Left lung (tissue), 10 donors: ENCODE data around the gene EPHA2. TPM values are rescaled to one million over a fixed set of nuclear protein-coding genes. Genes with fewer than 3 reads are reported as not detected.

Experiments
- ATAC-seq: fragments of 200-7000 bp; cut with Tn5 transposase; one replicate; pipeline ENCODE4 v1.9.1; 2020; ENCODE audit warnings: moderate library complexity
- DNase-seq, 4 donors: peaks; one replicate each; pipeline ENCODE4 v3.0.0-alpha.2; 2013 to 2020
- H3K27ac ChIP-seq, 2 donors: fragments of 200-600 bp; sonication (generic) in 1 of 2; one replicate each; pipeline versions ENCODE4 v1.5.0 to v1.8.0; 2020 to 2021
- H3K27me3 ChIP-seq, 2 donors: fragments of 200-600 bp; sonication (generic) in 1 of 2; one replicate each; pipeline versions ENCODE4 v1.5.0 to v1.8.0; 2020 to 2021
- H3K36me3 ChIP-seq, 2 donors: fragments of 200-600 bp; sonication (generic) in 1 of 2; one replicate each; pipeline versions ENCODE4 v1.5.0 to v1.8.0; 2020 to 2021
- H3K4me1 ChIP-seq, 2 donors: fragments of 200-600 bp; one replicate each; pipeline ENCODE4 v1.8.0; 2021
- H3K4me3 ChIP-seq, 2 donors: fragments of 200-600 bp; sonication (generic) in 1 of 2; one replicate each; pipeline versions ENCODE4 v1.5.0 to v1.8.0; 2020 to 2021; ENCODE audit warnings: mild to moderate bottlenecking in 1 of 2
- H3K9me3 ChIP-seq, 2 donors: fragments of 200-600 bp; sonication (generic) in 1 of 2; one replicate each; pipeline versions ENCODE4 v1.5.0 to v1.8.0; 2020 to 2021
- intact Hi-C, 2 donors: fragments of 100-400 bp; cut with DNase I; formaldehyde crosslinking; loops; one replicate each; pipeline versions ENCODE4 v1.11.2 to v1.14.2; 2022
- polyA plus RNA-seq, 6 donors: library from polyadenylated mRNA; unstranded; fragments of 120-200 nt; gene quantifications; one replicate each; pipeline ENCODE4 v1.2.1, GENCODE V29; 2013; ENCODE audit not compliant: insufficient read length in 6 of 6
- total RNA-seq, 2 donors: library from RNA; stranded (reverse); fragmentation: NEBNext Ultra II Directional; extraction: Animal tissue kit (Norgen Biotek cat#: 25700); gene quantifications; one replicate each; pipeline ENCODE4 v1.2.1, GENCODE V29; 2021
- TF ChIP-seq, protein P1 (sequence below), 2 donors: fragments of 200-600 bp; sonication (generic) in 1 of 2; IDR thresholded peaks; one replicate each; pipeline versions ENCODE4 v1.5.0 to v1.8.0; 2021; ENCODE audit warnings: antibody characterized with exemption in 2 of 2
- donor health status: DM: no; HTN: yes; CAD: no.
- donor health status: DM: no; HTN: no; CAD: no.

The EPHA2 gene
- total and polyA plus RNA-seq, 8 donors = 12.6 to 62.6 (median 33.9) TPM

DNA sequence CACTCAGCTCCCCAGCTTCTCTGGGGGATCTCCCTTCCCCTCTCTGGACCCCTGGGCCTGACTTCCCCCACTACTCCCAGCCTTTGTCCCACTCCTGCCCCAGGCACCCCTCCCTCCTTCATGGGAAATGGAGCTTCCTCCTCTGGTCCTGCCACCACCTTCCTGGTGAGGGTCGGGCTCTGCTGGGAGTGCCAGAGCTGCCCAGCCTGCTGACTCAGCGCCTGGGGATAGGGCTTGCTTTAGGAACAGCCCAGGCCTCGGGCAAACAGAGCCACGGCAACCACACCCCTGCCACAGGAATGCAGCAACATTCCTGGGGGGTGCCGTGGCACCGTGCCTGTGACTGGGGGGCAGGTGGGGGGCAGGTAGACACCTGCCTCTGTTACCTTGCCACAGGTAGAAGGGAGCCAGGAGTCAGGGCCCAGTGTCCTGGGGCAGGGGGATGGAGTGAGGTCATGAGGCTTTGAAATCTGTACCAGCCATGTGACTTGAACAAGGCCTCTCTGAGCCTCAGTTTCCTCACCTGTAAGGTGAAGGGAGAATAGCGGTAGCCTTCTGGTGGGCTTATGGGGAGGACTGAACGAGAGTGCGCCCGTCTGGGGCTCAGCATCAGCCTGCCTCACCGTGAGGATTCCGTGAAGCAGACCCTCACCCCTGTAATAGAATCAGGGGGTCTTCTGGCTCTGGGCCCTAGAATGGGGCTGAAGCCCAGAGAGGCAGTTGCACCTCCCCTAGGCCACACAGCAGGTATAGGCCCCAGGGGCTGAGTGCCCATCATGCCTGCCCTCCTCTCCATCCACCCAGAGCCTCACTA lies 17.8 kb upstream of the EPHA2 start:
- Histone ChIP-seq H3K27ac (peak overlapping the region; percentile 55 to 56), H3K4me1 (peaks cover 26 to 46% of the 10 kb centered on the region in 2 donors)

DNA sequence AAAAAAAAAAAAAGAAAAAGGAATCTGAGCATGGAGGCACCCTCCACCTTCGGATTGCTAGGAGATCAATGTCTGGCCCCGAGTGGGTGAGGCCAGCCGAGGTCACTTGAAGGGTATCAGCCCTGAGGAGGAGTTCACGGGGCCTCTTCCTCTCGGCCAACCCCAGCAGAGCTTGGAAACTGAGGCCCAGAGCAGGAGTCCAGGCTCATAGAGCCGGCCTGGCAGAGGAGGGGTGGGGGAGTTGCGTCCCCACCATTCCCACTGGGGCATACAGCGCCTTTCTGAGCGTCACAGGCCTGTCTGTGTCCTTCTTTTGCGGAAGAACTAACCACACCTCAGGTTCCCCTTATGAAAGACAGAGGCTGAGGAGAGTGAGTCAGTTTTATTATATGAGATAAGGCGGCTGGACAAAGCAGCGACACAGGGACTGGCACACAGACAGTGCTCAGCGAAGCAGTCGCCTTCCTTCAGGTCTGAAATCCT lies 17.1 kb upstream of the EPHA2 start:
- Histone ChIP-seq H3K4me1 (peaks cover 25 to 51% of the 10 kb centered on the region in 2 donors), H3K27ac (peak overlapping the region; percentile 55 to 56), H3K9me3 (no peaks in the 10 kb centered on the region), H3K27me3 (peaks cover 0 to 22% of the 10 kb centered on the region in 2 donors), H3K4me3 (no peak overlapping the region), H3K36me3 (no peaks in the 10 kb centered on the region)
- ATAC-seq (peak; percentile 55), DNase-seq (no peak)
- intact Hi-C loops = no loop called here
- TF ChIP-seq, protein P1, sequence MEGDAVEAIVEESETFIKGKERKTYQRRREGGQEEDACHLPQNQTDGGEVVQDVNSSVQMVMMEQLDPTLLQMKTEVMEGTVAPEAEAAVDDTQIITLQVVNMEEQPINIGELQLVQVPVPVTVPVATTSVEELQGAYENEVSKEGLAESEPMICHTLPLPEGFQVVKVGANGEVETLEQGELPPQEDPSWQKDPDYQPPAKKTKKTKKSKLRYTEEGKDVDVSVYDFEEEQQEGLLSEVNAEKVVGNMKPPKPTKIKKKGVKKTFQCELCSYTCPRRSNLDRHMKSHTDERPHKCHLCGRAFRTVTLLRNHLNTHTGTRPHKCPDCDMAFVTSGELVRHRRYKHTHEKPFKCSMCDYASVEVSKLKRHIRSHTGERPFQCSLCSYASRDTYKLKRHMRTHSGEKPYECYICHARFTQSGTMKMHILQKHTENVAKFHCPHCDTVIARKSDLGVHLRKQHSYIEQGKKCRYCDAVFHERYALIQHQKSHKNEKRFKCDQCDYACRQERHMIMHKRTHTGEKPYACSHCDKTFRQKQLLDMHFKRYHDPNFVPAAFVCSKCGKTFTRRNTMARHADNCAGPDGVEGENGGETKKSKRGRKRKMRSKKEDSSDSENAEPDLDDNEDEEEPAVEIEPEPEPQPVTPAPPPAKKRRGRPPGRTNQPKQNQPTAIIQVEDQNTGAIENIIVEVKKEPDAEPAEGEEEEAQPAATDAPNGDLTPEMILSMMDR (IDR thresholded peaks at IDR 0.05) = no peak

More for the DNA sequence above, 17.8 kb upstream of the EPHA2 start:
- ATAC-seq (peak; percentile 79), DNase-seq (peak in 3 of 4 donors; percentile 71 to 92 (median 82))
- H3K36me3 ChIP-seq = no peaks in the 10 kb centered on the region
- peaks cover 0 to 15% of the 10 kb centered on the region in 2 donors for H3K27me3 ChIP-seq
- no peak overlapping the region for H3K4me3 ChIP-seq
- intact Hi-C loops = no loop called here
- H3K9me3 ChIP-seq = no peaks in the 10 kb centered on the region
- TF ChIP-seq, protein P1 (IDR thresholded peaks at IDR 0.05) = no peak

DNA sequence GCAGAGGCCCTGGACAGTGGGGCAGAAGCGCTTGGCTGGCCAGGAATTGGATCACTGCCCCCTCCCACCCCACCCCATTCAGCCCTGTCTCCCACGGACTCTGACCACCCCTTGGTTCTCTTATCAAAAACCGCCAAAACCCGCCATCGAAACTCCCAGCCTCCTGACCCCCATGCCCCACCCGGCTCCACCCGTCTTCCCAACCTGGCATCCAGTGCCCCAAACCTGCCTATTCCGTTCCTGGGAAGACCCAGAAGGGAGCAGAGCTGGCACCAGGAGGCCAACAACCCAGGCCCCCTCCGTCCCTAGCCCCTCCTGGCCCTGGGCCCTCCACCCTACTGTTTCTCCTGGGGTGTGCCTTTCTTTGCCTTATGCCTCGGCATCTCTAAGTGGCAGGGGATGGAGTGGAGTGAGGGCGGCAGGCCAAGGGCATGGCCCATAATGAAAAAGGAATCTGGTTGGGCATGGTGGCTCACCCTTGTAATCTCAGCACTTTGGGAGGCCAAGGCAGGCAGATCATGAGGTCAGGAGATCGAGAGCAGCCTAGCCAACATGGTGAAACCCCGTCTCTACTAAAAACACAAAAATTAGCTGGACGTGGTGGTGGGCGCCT lies 16.5 kb upstream of the EPHA2 start:
- H3K9me3 ChIP-seq = no peaks in the 10 kb centered on the region
- no peak for DNase-seq
- H3K4me3 ChIP-seq = no peak overlapping the region
- no peaks in the 10 kb centered on the region for H3K36me3 ChIP-seq
- H3K27ac ChIP-seq = no peak overlapping the region
- peaks cover 25 to 58% of the 10 kb centered on the region in 2 donors for H3K4me1 ChIP-seq
- ATAC-seq = no peak
- TF ChIP-seq, protein P1 (IDR thresholded peaks at IDR 0.05) = no peak
- intact Hi-C loops = no loop called here
- peaks cover 0 to 29% of the 10 kb centered on the region in 2 donors for H3K27me3 ChIP-seq

DNA sequence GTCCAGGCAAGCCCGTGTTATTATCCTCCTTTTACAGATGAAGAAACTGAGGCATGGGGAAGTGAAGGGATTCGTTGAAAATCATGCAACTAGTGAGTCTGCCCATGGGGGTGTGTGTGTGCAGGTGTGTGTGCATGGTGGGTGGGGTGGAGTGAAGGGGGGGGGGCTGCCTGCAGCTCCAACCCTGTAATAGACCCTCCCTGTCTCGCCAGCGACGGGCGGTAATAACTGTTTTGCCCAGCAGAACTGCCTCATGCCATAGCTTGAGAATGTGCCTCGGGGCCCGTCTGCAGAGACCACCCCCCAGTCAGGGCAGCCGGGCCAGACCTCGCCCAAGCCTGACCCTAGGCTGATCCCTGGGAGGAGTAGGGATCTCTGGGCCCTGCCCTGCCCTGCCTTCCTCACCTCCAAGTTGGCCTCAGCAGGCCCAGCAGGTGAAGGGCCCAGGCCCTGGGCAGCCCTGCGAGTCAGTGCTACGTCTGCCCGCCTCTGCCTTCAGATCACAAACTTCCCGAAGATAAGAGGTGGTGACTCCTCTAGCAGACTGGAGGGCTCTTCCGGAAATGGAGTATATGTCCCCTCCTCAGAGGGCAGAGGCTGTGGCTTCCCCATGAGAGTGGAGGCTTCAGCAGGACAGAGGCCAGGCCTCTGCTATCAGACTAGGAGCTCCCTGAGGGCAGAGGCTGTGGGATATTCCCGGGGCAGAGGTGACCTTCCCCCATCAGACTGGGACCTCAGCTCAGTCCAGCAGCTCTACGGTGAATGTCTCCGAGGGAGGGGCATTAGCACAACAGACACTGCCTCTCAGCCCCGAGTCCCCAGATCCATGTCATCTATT lies 15.7 kb upstream of the EPHA2 start:
- Histone ChIP-seq H3K27ac (no peak overlapping the region), H3K4me1 (peaks cover 24 to 52% of the 10 kb centered on the region in 2 donors), H3K4me3 (no peak overlapping the region), H3K9me3 (no peaks in the 10 kb centered on the region), H3K27me3 (peaks cover 0 to 36% of the 10 kb centered on the region in 2 donors), H3K36me3 (no peaks in the 10 kb centered on the region)
- no peak for ATAC-seq
- DNase-seq = no peak
- TF ChIP-seq, protein P1 (IDR thresholded peaks at IDR 0.05) = no peak
- intact Hi-C loops = no loop called here
